ENCODE data around the gene DISP1. TPM values are rescaled to one million over a fixed set of nuclear protein-coding genes. Genes with fewer than 3 reads are reported as not detected.

DISP1 gene
- total RNA-seq, 4 donors from 2014 or later: 5.8 to 12.0 (median 7.6) TPM

GRCh38 chr1:222769971-222770620 is 44.7 kb upstream of the DISP1 start:
- TF ChIP-seq POLR2A (IDR thresholded peaks at IDR 0.05) (no peak), CTCF (IDR thresholded peaks at IDR 0.05) (no peak)
- 71 to 86% methylated on average over 2 of the region's 2 CpGs for WGBS, 2 donors

GRCh38 chr1:222772996-222773379 is 41.9 kb upstream of the DISP1 start:
- 28 to 53% methylated on average over 4 of the region's 4 CpGs for WGBS, 2 donors
- TF ChIP-seq POLR2A (IDR thresholded peaks at IDR 0.05) (no peak), CTCF (IDR thresholded peaks at IDR 0.05) (no peak)
- H3K4me3 ChIP-seq (ENCODE audit: low read depth, poor library complexity, severe bottlenecking): no peak overlapping the region
- no peak for DNase-seq (ENCODE audit: low spot score in 2 of 2)
- intact Hi-C loops (cut with DNase I; ENCODE audit: low total_unique reads): no loop called here

More at GRCh38 chr1:222769971-222770620, 44.7 kb upstream of the DISP1 start:
- intact Hi-C loops (cut with DNase I; ENCODE audit: low total_unique reads): no loop called here
- H3K4me3 ChIP-seq (ENCODE audit: low read depth, poor library complexity, severe bottlenecking): no peak overlapping the region
- DNase-seq (ENCODE audit: low spot score in 2 of 2): no peak

- no peak for TF ChIP-seq POLR2A (IDR thresholded peaks at IDR 0.05)
- no peak for TF ChIP-seq CTCF (IDR thresholded peaks at IDR 0.05)
- no peak overlapping the region for H3K4me3 ChIP-seq (ENCODE audit: low read depth, poor library complexity, severe bottlenecking)
- DNase-seq (ENCODE audit: low spot score in 2 of 2): no peak
- intact Hi-C loops (cut with DNase I; ENCODE audit: low total_unique reads): no loop called here
- 85% methylated on average over 1 of the region's 1 CpG for WGBS, 2 donors
Observed at GRCh38 chr1:222777463-222777862, 37.4 kb upstream of the DISP1 start.

- WGBS, 2 donors: 45 to 51% methylated on average over 2 of the region's 2 CpGs
- intact Hi-C loops (cut with DNase I; ENCODE audit: low total_unique reads): no loop called here
- DNase-seq (ENCODE audit: low spot score in 2 of 2): no peak
- TF ChIP-seq POLR2A (IDR thresholded peaks at IDR 0.05) (no peak), CTCF (IDR thresholded peaks at IDR 0.05) (no peak)
- H3K4me3 ChIP-seq (ENCODE audit: low read depth, poor library complexity, severe bottlenecking): no peak overlapping the region
Observed at GRCh38 chr1:222777977-222778376, 36.9 kb upstream of the DISP1 start.

- intact Hi-C loops (cut with DNase I; ENCODE audit: low total_unique reads): no loop called here
- no peak overlapping the region for H3K4me3 ChIP-seq (ENCODE audit: low read depth, poor library complexity, severe bottlenecking)
- WGBS, 2 donors: 79 to 94% methylated on average over 4 of the region's 4 CpGs
- no peak for DNase-seq (ENCODE audit: low spot score in 2 of 2)
- TF ChIP-seq CTCF (IDR thresholded peaks at IDR 0.05): no peak
- TF ChIP-seq POLR2A (IDR thresholded peaks at IDR 0.05): no peak
Observed at GRCh38 chr1:222781251-222781650, 33.6 kb upstream of the DISP1 start.

GRCh38 chr1:222783051-222783450 is 31.8 kb upstream of the DISP1 start:
- H3K4me3 ChIP-seq (ENCODE audit: low read depth, poor library complexity, severe bottlenecking): no peak overlapping the region
- TF ChIP-seq CTCF (IDR thresholded peaks at IDR 0.05) (no peak), POLR2A (IDR thresholded peaks at IDR 0.05) (no peak)
- DNase-seq (ENCODE audit: low spot score in 2 of 2): no peak
- intact Hi-C loops (cut with DNase I; ENCODE audit: low total_unique reads): no loop called here

Measured in lower leg skin (tissue), 4 donors.